HG02973 (cell line): ENCODE results near the gene NAP1L4.
"Not testable (repeated sequence)": the region's sequence is repeated elsewhere in the genome, so short reads cannot be mapped to it uniquely, and the experiment has no call there.

ENCODE experiments used
- ATAC-seq: cut with Tn5 transposase; IDR thresholded peaks from one replicate; pipeline ENCODE4 v1.9.1; 2021; ENCODE audit warnings: moderate library complexity; ENCODE audit not compliant: unreplicated experiment

The NAP1L4 gene

DNA sequence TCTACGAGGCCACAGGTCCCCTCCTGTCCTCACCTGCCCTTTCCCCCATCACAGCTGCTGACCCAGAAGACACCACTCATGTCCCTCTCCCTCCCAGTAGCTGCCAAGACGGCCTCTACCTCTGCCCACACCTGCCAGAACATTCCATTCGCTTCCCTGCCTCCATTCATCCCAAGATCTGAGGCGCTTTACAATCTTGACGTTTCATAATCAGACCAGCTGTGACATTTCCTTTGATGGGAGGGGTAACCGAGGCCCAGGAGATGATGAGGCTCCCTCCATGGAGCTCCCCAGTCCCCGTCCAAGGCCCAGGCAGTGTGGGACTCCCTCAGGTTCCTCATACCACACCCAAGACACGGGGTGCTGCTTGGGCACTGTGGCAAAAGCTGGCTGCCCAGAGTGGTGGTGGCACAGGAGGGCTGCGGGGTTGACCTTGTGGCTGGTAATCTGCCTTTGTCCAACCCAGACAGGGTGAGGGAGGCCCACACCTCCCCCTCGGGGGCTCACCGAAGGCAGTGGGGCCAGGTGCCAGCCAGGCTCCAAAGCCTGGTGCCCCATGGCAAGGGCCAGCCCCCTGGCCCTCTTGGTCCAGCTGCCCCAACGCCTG lies 80.2 kb downstream of the NAP1L4 start:
- ATAC-seq: no peak

DNA sequence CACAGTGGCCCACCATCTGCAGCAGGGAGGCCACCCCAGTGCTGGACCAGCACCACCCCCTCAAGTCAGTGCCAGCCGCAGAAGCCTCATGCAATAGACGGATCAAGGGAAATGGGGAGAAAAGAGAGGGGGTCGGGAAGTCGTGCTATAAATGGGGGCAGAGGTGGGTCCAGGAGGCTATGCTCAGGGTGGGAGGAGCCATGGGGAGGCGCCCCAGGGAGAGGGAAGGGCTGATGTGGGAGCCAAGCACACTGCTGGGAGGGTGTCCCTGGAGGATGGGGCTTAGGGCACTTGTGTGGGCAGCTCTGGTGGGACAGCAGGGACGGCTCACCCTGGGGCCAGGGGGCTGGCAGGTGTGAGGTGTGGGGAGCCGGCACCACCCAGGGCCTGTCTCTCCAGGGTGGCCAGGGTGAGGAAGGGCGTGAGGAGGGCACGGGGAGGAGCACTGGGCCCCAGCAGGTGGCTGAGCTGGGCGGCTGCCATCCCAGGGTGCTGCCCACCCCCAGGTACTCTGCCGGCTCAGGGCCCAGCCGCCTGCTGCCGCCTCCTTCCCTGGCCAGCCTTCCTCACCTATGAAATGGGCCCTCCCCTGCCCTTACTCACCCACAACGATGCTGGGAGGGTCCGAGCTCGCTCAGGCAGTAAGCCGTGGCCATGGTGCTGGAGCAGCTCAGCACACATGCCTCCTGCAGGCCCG lies 80.9 kb downstream of the NAP1L4 start:
- no peak for ATAC-seq

DNA sequence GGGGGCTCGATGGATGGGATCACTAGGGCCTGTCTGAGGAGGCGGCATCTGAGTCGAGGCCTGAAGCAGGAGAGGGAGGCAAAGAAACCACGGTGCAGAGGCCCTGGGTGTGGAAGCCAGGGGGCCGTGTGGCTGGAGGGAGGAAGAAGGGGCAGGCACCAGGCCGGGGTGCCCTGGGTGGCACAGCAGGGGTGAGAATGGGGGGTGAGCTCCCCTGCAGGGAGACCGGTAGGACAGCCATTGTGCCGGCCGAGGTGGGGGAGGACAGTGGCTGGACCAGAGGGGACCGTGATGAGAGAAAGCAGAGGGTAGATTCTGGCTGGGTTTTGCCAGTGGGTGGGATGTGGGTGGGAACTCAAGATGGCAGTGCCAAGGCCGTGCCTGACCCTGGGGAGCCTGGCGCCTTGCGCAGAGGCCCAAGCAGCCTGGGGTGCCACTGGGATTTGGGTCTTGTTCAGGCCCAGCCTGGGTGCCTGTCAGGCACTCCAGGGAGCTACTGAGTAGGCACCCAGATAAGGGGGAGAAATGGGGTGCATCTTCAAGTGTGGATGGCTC lies 81.7 kb downstream of the NAP1L4 start:
- ATAC-seq: no peak

DNA sequence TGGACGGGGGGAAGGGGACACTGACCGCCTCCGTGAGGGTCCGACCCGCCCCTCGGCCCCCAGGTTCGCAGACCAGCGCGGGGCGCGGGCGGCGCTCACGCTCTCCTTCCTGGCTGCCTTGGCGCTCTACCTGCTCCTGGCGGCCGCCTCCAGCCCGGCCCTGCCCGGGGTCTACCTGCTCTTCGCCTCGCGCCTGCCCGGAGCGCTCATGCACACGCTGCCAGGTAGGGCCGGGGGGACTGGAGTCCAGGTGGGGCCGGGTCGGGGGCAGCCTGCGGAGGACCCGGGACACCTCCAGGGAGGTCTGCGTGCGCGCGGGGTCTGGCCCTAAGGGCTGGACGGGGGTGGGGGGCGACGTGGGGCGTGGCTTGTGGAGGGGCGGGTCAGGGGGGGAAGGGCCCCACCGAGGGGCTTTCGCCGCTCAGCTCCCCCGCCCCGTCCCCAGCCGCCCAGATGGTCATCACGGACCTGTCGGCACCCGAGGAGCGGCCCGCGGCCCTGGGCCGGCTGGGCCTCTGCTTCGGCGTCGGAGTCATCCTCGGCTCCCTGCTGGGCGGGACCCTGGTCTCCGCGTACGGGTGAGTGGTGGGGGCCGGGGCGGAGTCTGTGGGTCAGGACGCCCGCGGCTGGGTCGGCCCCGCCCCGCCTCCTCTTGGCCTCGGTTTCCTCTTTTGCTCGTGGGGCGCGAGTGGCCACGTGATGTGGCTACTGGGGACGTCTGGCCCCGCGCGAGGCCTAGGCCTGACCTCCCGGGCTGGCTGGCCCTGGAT lies 82.8 kb downstream of the NAP1L4 start:
- no peak for ATAC-seq

DNA sequence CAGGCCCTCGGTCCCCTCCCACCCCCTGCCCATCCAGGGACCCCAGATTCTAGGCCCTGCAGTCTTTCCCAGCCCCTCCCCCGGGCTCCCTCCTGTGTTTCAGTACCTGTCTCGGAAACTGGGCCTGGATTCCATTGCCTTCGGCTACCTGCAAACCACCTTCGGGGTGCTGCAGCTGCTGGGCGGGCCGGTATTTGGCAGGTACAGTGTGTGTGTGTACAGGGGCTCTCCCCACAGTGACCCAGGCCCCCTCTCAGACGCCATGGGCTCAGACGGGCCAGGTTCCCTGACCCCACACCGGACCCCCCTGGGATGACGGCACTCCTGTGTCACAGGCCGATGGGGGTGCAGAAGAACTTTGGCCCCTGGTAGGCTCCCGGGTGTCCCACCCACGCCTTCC lies 84.0 kb downstream of the NAP1L4 start:
- ATAC-seq: no peak

DNA sequence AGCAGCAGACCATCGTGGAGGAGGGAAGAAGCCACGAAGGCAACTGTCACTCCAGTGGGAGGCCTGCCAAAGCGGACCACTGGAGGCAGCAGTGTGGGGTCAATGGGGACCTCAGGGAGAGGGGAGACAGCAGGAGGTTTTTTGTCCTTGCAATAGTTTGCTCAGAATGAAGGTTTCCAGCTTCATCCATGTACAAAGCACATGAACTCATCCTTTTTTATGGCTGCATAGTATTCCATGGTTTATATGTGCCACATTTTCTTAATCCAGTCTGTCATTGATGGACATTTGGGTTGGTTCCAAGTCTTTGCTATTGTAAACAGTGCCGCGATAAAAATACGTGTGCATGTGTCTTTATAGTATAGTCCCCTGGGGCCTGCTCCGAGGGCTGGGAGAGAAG lies 86.8 kb downstream of the NAP1L4 start:
- ATAC-seq: not testable (repeated sequence)

DNA sequence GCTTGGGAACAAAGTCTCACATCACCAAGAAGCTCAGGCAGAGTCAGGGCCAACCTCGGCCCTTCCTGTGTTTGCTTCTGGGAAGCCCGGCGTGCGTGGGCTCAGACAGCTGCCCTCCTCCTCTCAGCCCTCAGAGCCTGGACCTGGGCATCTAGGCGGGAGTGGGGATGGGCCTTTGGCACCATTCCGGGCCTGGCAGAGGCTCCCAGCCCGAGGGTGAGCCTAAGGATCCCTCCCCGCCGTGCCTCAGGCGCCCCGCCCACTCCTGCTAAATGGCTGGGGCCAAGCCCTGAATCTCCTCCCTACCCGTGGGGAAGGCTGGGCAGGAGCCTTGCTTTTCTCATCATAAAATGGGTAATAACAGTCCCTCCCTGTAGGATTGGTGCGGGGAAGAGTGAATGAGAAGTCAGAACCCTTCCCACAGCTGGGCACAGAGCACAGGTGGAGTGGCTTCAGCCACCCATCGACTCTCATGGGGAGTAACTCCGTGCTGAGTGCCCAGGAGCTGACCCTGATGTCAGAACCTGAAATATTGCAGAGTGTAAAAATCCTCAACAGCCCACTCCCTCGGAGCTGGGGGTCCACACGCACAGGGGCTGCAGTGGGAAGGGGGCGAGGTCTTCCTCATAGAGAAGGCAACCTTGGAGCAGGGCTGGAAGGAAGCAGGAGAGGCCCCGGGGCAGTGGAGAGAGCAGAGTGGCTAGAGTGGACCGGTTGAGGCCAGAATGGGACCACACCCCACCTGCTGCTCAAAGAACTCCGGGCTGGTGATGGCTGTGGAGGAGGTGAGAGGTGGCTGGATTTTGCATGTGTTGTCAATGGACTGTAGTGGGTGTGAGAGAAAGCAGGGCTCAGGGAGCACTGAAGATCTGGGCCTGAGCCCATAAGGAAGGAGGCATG lies 87.7 kb downstream of the NAP1L4 start:
- ATAC-seq: no peak

DNA sequence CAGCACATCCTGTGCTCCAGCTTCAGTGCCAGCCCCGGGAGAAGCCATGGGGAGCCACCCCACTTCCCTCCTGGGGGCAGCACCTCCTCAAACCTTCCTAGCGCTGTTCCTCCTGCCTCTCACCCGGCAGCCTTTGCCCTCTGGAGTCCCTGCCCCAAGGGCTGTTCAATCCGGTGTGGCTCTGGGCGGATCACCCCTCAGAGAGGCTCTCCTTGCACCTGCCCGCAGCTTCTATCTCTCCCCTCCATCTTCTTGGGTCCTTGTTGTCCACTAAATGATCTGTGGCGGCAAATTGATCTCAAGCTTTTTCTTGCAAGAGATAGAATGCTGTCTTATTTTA lies 88.5 kb downstream of the NAP1L4 start:
- no peak for ATAC-seq

DNA sequence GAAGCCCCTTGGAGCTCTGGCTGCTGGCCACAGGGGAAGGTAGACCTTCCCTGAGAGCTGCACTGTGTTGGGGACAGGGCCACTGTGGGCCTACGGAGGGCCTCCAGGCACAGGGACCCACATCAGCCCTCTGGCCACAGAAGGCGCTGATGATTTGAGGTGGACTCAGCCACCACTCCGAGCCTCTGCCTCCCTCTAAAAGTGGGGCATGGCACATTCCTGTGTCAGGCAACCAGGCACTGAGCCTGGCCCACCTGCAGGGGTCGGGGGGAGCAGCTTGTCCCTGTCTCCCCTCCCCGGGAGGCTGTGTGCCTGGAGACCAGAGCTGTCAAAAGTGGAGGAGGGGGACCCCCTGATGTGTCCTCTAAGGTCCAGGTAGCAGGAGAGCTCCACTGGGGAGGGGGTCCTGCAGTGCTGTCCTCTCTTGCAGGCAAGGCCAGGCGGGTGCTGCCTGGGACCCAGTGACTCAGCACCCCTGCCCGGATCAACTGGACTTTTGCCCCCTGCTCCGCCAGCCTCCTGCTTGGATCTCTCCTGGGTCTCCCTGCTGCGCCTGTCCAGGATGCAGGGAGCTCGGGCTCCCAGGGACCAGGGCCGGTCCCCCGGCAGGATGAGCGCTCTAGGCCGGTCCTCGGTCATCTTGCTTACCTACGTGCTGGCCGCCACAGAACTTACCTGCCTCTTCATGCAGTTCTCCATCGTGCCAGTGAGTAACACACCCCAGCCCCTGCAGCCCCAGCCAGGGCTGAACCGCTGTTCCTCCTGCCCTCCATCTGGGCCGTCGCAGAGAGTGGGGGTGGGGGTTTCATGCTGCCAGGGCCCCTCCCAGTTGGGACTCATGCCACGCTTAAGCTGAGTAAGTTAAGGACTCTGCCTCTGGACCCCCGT lies 89.1 kb downstream of the NAP1L4 start:
- ATAC-seq: peak; percentile 7

DNA sequence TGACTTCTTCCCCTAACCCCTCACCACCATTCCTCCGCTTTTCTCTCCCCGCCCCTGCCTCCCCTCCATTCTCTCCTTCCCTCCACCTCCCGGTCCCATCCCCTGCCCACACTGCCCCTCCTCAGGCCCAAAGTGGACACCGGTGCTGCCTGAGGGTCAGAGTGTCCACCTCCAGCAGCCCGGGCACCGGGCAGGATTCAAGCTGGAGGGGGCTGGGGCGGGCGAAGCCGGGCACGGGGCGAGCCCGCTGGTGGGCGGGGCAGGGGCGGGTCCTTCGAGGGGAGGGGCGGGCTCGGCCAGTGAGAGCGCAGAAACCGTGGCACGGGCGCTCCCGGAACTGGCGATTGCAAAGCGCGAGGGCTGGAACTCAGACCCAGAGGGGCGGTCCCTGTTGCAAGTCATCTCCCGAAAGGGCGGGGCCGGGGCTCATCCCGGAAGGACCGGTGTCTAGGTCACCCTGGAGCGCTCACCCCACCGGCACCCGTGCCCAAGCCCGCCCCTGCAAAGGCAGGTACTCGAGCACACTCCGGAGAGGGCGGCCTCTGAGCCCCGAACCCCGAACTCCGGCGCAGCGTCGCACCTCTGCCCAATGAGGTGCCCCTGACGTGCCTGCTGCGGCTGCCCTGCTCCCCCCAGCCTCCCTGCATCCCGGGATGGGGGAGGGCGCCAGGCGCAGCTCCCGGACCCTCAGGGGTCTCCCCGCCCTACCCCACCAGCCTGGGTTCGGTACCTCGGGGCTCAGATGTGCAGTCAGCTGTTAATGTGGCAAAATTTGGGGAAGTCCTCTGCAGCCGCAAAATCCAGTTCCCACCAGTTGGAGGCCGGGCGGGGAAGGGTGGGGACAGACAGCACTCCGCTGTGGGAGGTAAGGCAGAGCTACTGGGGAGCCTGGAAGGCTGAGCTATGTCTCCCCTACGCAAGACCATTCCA lies 90.0 kb downstream of the NAP1L4 start:
- peak; percentile 84 for ATAC-seq

DNA sequence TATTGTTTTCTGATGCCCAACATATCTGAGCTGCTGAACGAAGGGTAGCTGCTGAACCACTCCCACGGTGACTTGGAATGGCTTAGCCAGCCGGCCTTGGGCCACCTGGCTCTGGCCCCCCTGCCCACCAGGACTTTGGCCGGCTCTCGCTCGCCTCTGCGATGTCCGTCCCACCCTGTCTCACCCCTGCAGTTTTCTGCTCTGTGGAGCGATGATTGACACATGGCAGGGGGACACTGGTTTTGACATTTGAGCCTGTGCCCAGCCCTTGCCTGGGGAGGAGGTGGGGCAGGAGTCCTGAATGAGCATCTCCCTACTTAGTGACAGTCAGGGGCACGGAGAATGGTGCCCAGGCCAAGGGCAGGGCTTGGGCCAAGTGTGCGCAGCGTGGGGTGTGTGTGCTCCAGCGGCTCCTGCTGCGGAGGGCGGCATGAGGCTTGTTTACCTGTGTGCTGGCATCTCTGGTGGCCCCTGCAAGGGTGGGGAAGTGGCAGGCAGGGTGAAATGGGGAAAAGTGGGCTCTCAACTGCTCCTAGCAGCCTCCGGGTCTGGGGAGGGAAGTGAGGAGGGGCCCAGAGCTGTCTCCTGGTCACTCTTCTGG lies 90.8 kb downstream of the NAP1L4 start:
- ATAC-seq: no peak

DNA sequence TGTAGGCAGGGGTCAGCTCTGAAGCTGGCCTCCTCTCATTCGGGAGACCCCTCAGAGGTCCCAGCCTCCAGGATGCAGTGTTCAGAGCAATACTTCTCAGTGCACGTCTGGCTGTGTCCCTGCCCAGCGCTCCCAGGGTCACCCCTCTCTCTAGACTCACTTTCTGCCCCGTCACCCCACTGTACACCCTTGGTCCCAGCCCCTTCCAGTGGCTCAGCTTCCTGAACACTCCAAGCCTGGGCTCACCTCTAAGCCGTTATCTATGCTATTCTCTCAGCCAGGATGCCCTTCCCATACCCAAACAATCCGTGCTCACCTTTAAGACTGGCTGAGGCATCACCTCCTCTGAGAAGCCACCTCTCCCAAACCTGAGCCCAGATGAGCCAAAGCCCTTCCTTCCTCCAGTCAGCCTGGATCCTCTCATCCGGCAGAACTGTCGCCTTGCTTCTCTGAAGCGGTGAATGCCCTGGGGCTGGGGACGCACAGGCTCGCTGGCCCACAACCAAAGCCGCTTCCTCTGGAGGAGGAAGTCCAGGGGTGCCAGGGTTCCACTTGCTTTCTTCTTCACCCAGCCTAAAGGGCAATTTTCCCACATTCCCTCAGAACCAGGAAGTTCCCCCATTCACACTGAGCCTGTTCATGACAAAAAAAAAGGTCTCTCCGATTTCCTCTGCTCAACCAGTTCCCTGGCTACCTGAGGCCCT lies 92.9 kb downstream of the NAP1L4 start:
- ATAC-seq: no peak

DNA sequence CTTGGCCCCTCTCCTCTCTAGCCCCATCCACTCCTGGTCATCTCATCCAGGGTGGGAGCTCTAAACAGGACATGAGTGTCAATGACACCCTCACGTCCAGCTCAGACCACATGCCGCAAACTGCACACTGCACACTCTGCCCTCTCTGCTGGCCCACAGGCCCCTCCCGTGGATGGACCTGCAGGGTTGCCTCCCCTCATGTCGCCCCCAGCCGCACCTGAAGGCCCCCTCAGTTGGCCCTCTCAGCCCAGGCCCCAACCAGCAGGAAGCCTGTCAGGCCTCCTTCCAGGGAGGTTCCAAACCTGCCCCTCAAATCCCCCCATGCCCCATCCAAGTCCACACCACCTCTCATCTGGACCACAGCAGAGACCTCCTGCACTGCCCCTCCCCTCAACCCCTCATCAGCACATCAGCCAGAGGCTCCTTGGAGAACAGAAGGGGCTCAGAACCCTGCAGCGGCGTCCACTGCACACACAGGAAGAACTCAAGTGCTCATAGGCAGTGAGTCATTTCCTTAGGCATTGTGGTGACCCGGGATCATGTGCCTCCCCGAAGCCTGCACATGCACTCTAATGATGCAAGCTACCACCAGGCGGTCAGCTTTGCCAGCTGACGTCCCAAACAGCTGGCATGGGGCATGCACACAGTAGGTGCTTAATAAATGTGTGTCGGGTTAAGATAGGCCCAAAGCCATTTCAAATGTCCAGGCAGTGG lies 93.6 kb downstream of the NAP1L4 start:
- no peak for ATAC-seq

DNA sequence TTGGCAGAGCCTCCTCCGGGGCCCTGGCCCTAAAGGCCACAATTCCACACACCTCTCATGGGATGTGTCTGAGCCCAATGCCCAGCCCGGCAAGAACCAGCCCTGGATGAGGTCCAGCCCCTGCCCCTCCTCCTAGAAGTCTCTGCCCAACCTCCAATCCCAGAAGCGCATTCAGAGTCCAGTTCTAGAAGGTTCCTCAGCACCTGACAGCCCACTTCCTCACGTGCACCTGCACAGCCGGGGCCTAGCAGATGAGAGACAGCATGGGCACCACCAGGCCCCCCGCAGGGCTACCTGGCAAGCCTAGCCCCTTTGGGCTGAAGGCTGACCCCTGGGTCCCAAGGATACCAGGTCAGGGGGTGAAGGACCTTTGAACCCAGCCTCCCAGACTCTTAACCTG lies 95.1 kb downstream of the NAP1L4 start:
- no peak for ATAC-seq

DNA sequence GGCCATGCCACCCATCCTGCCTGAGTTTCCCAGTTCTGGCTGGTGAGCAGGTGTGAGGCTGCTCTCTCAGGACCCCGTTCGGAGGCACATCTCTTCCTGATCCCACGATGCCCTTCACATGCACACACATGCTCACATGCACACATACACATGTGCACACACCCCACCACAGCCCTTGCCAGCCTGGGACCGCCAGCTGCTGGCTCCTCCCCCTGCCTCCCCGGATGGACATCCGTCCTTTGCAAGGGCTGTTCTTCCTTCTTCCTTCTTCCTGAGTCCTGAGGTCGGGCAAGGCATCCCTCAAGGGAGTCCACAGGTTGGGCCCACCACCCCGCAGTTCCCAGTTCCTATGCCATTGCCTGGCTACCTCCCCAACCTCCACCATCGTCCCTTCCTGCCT lies 96.1 kb downstream of the NAP1L4 start:
- ATAC-seq: no peak
